GM18511 (cell line): Measurements from ENCODE around the gene ADARB1.
A peak's percentile ranks its signal among the peaks of the same experiment; 100 is the strongest.
"Not testable (repeated sequence)": the region's sequence is repeated elsewhere in the genome, so short reads cannot be mapped to it uniquely, and the experiment has no call there.

Experiments
- ATAC-seq: cut with Tn5 transposase; IDR thresholded peaks from one replicate; pipeline ENCODE4 v1.9.1; 2021; ENCODE audit warnings: mild to moderate bottlenecking, moderate library complexity; ENCODE audit not compliant: unreplicated experiment

The ADARB1 gene, protein sequence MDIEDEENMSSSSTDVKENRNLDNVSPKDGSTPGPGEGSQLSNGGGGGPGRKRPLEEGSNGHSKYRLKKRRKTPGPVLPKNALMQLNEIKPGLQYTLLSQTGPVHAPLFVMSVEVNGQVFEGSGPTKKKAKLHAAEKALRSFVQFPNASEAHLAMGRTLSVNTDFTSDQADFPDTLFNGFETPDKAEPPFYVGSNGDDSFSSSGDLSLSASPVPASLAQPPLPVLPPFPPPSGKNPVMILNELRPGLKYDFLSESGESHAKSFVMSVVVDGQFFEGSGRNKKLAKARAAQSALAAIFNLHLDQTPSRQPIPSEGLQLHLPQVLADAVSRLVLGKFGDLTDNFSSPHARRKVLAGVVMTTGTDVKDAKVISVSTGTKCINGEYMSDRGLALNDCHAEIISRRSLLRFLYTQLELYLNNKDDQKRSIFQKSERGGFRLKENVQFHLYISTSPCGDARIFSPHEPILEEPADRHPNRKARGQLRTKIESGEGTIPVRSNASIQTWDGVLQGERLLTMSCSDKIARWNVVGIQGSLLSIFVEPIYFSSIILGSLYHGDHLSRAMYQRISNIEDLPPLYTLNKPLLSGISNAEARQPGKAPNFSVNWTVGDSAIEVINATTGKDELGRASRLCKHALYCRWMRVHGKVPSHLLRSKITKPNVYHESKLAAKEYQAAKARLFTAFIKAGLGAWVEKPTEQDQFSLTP

GRCh38 chr21:45074048-45074817 lies at the start of gene ADARB1:
Gene ADARB1, plus strand, starts transcription at chr21:45074580. Its CDS starts 97,077 bp downstream, at chr21:45171657.
- peak; percentile 72 for ATAC-seq

DNA sequence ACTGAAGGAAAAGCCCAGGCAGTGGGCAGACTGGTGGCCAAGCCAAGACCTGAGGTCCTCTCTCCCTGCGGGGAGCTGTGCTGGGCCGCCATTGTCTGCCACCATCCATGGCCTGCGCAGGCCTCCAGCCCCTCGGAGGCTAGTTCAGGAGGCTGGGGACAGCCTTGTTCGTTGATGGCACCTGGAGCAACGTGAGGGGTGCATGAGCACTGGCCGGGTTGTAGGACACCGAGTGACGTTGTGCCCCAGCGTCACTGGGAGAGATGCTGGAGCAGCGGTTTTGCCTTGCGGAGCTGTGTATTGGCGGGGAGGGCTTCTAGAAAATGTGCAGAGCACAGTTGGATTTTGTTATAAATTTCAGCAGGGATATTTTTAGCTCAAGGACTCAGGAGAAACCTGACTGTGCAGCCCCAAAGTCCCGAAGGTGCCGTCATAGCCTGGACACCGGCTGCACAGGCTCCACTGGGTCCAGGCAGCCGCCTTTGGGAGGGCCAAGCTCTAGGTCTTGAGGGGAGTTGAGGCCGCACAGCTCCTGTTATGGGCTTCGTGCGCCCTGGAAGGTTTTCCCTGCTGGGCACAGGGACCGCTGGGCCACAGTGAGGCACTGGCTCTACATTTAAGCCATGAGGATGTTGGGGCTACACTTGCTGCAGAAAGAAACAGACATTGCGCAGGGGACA lies 48.2 kb upstream of the ADARB1 start:
- ATAC-seq: no peak

DNA sequence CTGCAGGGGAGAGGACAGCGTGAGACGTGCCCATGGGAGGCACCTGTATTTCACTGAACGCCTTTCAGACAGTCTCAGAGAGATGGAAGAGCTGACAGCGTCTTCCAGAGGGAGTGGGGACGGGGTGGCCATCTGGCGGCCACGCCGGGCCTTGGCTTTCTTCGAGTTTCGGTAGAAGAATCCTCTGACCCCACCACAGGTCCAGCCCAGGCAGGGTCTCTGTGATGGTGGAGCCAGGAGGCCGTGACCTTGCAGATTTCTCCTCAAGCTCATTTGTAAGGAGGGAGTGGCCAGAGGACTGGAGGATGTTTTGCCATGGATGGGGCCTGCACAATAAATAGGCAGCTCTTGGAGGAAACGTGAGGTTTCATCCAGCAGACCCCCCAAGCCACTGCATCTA lies 47.6 kb upstream of the ADARB1 start:
- no peak for ATAC-seq

DNA sequence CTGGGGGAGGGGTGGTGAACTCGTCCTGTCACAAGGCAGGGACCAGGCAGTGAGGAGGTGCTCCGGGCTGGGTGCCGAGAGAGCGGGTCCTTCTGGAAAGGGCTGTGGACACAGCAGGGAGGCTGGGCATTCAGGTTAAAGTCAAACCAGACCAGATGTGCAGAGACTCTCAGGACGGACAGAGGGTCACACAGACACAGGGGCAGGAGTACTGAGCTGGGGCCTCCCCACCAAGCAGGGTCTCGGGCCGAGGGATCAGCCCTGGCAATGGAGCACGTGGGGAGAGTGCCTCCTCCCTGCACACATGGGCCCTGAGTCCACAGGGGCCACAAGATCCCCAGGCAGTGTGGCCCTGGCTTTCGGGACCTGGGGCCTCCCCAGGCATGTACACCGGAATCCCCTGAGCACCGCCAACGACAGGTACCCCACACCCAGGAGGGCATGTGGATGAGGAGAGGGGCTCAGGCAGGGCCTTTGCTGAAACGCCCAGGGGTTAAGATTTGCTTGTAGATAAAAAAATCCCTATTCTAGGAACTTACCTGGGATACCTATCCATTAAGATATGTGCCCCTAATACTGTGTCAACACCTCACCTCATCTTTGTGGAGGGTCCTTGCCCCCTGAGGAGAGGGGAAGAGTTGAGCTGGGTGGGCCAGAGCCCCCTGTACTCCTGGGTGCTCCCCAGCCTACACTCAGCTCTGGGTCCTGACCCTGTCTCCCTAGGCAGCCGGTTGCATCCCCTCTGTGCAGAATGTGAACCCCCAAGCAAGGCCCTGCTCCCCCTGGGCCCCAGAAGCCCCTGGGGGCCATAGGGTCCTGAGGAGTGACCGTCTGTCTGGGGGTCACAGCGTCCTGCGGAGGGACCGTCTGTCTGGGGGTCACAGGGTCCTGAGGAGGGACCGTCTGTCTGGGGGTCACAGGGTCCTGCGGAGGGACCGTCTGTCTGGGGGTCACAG lies 46.9 kb upstream of the ADARB1 start:
- no peak for ATAC-seq

DNA sequence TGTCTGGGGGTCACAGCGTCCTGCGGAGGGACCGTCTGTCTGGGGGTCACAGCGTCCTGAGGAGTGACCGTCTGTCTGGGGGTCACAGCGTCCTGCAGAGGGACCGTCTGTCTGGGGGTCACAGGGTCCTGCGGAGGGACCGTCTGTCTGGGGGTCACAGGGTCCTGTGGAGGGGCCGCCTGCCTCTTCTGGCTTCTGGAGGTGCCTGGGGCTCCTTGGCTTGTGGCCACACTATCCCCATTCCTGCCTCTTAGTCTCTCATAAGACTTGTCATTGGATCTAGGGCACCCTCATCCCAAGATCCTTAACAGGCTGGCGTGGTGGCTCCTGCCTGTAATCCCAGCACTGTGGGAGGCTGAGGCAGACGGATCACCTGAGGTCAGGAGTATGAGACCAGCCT lies 45.7 kb upstream of the ADARB1 start:
- ATAC-seq: not testable (repeated sequence)

DNA sequence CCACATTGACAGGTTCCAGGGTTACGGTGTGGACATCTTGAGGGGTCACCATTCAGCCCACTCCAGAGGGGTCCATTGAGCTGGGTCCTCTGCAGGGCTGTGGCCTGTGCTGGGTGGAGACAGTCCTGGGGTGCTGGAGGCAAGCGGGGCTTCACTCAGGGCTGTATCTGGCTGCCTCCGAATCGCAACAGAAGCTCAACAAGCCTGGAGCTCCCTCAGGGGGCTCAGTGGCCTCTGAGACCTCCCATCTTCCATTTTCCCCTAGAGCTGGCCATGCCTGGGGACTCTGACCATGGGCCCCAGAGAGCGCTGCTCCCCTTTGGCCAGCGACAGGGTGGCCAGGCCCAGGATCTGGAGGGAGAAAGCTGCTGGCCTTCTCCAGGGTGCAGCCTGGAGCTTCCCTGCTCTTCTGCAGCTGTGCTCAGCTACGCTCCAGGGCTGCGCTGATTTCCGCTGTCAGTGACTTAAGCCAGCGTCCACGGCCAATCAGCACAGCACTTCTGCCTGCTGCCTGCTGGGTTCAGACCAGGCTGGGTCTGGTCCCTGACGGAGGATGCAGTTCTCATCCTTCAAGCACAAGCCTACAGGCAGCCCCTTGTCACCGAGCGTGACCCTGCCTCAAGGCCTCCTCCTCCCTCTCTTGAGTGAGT lies 45.0 kb upstream of the ADARB1 start:
- ATAC-seq: no peak

DNA sequence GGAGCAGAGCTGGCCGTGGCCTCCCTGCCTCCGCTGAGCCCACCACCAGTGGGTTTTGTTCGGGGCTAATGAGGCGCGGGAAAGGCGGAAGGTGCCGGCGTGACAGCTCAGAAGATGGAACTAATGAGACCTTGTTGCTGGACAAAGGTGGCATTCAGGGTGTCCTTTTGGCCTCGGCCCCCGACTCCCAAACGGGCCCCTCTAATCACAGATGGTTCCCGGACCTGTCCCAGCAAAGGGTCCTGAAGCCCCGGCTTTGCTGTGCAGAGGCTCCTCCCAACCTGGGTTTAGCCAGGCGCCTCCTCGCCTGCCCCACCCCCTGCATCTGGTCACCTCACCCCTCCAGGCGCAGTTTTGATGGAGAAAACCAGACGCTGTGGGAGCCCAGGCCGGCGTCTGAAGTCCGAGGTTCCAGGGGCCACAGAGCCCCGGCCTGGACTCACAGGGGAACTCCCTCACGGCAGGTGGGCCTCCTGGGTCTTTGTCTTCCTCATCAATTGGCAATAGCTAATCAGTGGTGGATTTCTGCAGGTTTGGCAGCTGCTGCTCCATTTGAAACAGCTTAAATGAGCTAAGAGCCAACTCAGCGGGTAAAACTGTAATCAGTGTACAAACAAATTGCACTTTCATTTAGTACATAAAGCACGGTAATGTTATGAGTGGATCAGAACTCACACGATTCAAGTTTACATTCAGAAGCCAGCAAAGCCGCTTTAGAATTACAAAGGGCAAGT lies 44.3 kb upstream of the ADARB1 start:
- ATAC-seq: no peak

DNA sequence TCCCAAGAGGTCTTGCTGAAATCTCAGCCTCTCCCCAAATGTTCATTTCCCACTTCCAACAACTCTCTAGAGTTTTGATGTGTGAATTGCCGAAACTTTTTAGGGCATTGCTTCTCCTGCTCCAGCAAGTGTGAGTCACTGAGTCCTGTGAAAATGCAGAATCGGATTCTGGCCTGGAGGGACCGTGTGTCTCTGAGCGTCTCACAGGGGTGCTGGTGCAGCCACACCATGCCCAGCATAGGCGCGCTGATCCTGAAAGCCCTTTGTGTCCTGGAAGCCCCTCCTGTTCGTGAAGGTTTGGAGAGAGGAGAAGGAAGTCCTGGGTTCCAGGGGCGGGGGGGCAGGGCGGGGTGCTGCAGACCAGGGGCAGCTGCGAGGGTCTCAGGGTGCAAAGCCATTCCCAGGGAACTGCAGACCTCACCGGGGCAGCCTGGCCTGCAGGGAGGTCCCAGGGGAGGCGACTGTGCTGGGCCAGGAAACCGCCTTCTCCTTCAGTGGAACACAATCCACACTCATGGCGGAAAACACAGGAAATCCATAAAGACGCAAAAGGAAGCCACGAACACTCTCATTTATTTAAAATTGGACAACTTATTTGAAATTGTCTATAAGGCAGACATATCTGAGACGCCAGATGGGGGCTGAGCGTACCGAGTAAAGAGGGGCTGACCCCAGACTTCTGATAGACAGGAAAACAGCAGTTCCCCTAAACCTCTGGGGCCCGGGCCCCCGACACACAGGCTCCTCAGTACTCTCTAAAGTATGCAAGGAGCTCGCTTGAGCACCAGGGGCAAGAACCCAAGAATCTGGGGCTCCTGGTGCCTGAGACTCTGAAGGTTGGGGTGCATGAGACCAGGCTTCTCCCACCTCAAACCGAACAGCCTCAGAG lies 43.5 kb upstream of the ADARB1 start:
- ATAC-seq: no peak

GRCh38 chr21:45031571-45032191 lies 42.7 kb upstream of the ADARB1 start:
- ATAC-seq: no peak

DNA sequence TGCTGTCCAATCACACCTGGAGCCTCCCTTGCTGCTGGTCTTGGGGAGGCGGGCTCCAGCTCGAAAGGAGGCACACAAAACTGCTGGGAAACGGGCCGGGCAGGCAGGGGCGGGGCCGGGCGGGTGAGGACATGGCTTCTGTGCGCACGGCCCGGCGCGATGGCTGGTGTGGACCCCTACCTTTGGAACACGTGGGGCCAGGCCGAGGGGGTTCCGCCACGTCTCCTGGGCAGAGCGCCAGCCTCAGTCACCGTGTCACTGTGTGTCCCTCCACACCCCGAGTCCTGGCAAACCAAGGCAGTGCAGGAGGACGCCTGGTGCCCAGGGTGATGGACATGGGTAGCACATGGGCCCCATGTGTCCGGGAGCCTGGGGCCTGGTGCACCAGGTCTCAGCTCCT lies 42.0 kb upstream of the ADARB1 start:
- ATAC-seq: no peak

- ATAC-seq: no peak
Observed at GRCh38 chr21:45032977-45033710, 41.2 kb upstream of the ADARB1 start.

GRCh38 chr21:45033791-45034555 lies 40.4 kb upstream of the ADARB1 start:
- ATAC-seq: no peak

GRCh38 chr21:45034556-45035476 lies 39.6 kb upstream of the ADARB1 start:
- ATAC-seq: no peak

DNA sequence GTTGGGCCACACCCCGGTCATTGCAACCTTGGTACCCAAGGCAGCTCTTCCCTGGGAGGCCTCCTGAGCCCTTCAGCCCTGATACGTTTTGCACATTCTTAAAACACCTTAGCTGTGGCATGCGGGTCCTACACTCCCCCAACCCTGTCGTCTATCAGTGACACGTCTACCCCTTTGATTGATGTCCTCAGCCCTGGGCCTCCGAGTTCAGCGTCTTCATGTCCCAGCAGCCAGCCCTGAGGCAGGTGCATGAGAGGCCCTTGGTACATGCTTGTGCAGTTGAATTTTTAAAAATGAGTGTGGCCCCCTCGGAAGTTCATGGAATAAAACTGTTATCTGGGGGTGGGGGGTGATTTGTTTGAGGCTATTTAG lies 38.9 kb upstream of the ADARB1 start:
- ATAC-seq: no peak

DNA sequence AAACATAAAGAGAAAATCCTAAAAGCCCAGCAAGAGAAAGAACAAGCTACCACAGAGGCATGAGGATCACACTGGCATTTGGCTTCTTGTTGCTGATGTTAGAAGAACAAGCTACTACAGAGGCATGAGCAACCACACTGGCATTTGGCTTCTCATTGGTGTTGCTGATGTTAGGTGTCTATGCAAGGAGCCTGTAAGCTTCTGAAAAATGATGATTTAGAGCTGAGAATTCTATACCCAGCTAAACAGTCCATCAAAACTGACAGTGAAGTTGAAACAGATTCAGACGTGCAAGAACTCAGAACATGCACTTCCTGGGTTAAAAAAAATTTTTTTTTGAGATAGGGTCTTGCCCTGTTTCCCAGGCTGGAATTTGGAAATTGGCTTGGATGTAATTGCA lies 37.8 kb upstream of the ADARB1 start:
- ATAC-seq: no peak
